Iris pigment epithelial cell (primary cell): ENCODE measurements around the gene FGFR2.

ENCODE experiments used
- DNase-seq: peaks from one replicate; pipeline ENCODE4 v3.0.0-alpha.2; 2011; ENCODE audit warnings: low read depth

Gene FGFR2

GRCh38 chr10:121452581-121452980 lies 145.7 kb downstream of the FGFR2 start:
- DNase-seq, result no peak

- no peak for DNase-seq
Observed at GRCh38 chr10:121450247-121450646, 148.0 kb downstream of the FGFR2 start.

- DNase-seq, result no peak
Observed at GRCh38 chr10:121449482-121449924, 148.7 kb downstream of the FGFR2 start.

- no peak for DNase-seq
Observed at GRCh38 chr10:121448766-121449421, 149.3 kb downstream of the FGFR2 start.

GRCh38 chr10:121444520-121445165 lies 153.6 kb downstream of the FGFR2 start:
- no peak for DNase-seq

GRCh38 chr10:121442086-121442935 lies 155.9 kb downstream of the FGFR2 start:
- no peak for DNase-seq

- DNase-seq, result no peak
Observed at GRCh38 chr10:121440461-121440860, 157.8 kb downstream of the FGFR2 start.

- DNase-seq, result no peak
Observed at GRCh38 chr10:121438333-121438732, 159.9 kb downstream of the FGFR2 start.

GRCh38 chr10:121437596-121437995 lies 160.6 kb downstream of the FGFR2 start:
- no peak for DNase-seq

- DNase-seq, result no peak
Observed at GRCh38 chr10:121436630-121437341, 161.5 kb downstream of the FGFR2 start.

- no peak for DNase-seq
Observed at GRCh38 chr10:121436281-121436629, 162.0 kb downstream of the FGFR2 start.

- DNase-seq, result no peak
Observed at GRCh38 chr10:121435099-121435875, 163.0 kb downstream of the FGFR2 start.

- DNase-seq, result no peak
Observed at GRCh38 chr10:121433965-121434364, 164.3 kb downstream of the FGFR2 start.

GRCh38 chr10:121428867-121429266 lies 169.4 kb downstream of the FGFR2 start:
- DNase-seq, result no peak
